Measurements from ENCODE around the gene RIC8B. TPM values are rescaled to one million over a fixed set of nuclear protein-coding genes. Genes with fewer than 3 reads are reported as not detected.

The RIC8B gene
- polyA plus RNA-seq, 3 donors = 2.7 to 3.8 (median 2.7) TPM

DNA sequence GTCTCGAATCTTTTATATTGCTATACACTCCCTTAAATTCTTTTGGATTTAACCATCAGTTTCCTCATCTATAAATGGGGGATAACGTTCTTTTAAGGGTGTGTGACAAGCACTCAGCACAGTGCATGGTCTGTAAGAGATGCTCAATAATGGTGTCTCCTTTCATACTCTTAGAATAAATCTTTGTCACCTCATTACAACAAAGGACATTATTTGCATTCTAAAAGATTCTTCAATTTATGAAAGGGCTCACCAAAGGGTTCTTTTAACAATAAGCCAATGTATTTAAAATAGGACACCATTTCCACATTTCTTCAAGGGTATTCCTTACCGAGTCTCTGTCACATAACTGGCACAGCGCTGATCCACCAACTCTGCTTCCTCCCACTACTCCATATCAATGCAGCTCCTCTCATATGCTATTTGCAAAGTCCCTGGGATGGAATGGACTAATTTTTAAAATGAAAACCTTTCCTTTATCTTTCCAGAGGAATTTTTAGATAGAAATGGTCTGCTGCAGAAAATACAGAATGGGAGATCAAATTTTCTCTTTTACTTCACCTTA lies 29.2 kb upstream of the RIC8B start:
- WGBS (ENCODE audit: insufficient coverage) = no CpG with 5 or more reads among the region's 4 CpGs
- Histone ChIP-seq H3K4me2 (replicated peaks; ENCODE audit: extremely low read depth, low read length, poor library complexity, severe bottlenecking) (no peak overlapping the region), H3K9ac (ENCODE audit: insufficient read depth, low read length, poor library complexity, severe bottlenecking) (no peak overlapping the region), H2AFZ (ENCODE audit: insufficient read depth, low read depth, low read length, poor library complexity, severe bottlenecking) (no peak overlapping the region), H3K27ac (ENCODE audit: low read depth in 1 of 2, low read length in 2 of 2) (no peak overlapping the region), H3K4me1 (ENCODE audit: control insufficient read depth in 1 of 2, insufficient read depth in 2 of 2, low read length in 2 of 2) (peaks cover 8 to 10% of the 10 kb centered on the region in 2 donors), H4K20me1 (ENCODE audit: insufficient read depth, low read length) (no peaks in the 10 kb centered on the region), H3K4me3 (replicated peaks in 1 of 3; ENCODE audit: low read depth in 2 of 3, low read length in 3 of 3) (no peak overlapping the region), H3K36me3 (replicated peaks in 1 of 2; ENCODE audit: control insufficient read depth in 1 of 2, insufficient read depth in 2 of 2, low read length in 2 of 2) (no peaks in the 10 kb centered on the region), H3K9me3 (replicated peaks in 1 of 2; ENCODE audit: control insufficient read depth in 1 of 2, insufficient read depth in 1 of 2, low read length in 2 of 2) (no peaks in the 10 kb centered on the region), H3K27me3 (ENCODE audit: control insufficient read depth in 2 of 2, insufficient read depth in 2 of 2, low read length in 2 of 2) (peaks cover 16 to 29% of the 10 kb centered on the region in 2 donors), H3K79me2 (ENCODE audit: insufficient read depth, low read length) (no peaks in the 10 kb centered on the region)
- H3K4me1 Mint-ChIP-seq = peaks cover 8% of the 10 kb centered on the region
- peak overlapping the region in 1 of 2 donors; percentile 21 for H3K4me3 Mint-ChIP-seq
- no peak for DNase-seq
- no peak for TF ChIP-seq CTCF (IDR thresholded peaks at IDR 0.05)
- no peak overlapping the region for H3K27ac Mint-ChIP-seq
- H3K36me3 Mint-ChIP-seq = no peaks in the 10 kb centered on the region
- H3K9me3 Mint-ChIP-seq = peaks cover 0 to 4% (median 0%) of the 10 kb centered on the region in 7 donors
- peaks cover 19 to 39% (median 27%) of the 10 kb centered on the region in 3 donors for H3K27me3 Mint-ChIP-seq (ENCODE audit: low read depth in 3 of 3)
- intact Hi-C loops (cut with micrococcal nuclease) = no loop called here

- Histone ChIP-seq H3K4me2 (replicated peaks; ENCODE audit: extremely low read depth, low read length, poor library complexity, severe bottlenecking) (no peak overlapping the region), H2AFZ (ENCODE audit: insufficient read depth, low read depth, low read length, poor library complexity, severe bottlenecking) (no peak overlapping the region), H3K9me3 (replicated peaks in 1 of 2; ENCODE audit: control insufficient read depth in 1 of 2, insufficient read depth in 1 of 2, low read length in 2 of 2) (peaks cover 0 to 6% of the 10 kb centered on the region in 2 donors), H4K20me1 (ENCODE audit: insufficient read depth, low read length) (no peaks in the 10 kb centered on the region), H3K27ac (ENCODE audit: low read depth in 1 of 2, low read length in 2 of 2) (no peak overlapping the region), H3K4me3 (replicated peaks in 1 of 3; ENCODE audit: low read depth in 2 of 3, low read length in 3 of 3) (no peak overlapping the region), H3K4me1 (ENCODE audit: control insufficient read depth in 1 of 2, insufficient read depth in 2 of 2, low read length in 2 of 2) (no peaks in the 10 kb centered on the region), H3K79me2 (ENCODE audit: insufficient read depth, low read length) (no peaks in the 10 kb centered on the region), H3K9ac (ENCODE audit: insufficient read depth, low read length, poor library complexity, severe bottlenecking) (no peak overlapping the region), H3K27me3 (ENCODE audit: control insufficient read depth in 2 of 2, insufficient read depth in 2 of 2, low read length in 2 of 2) (peaks cover 13 to 16% of the 10 kb centered on the region in 2 donors), H3K36me3 (replicated peaks in 1 of 2; ENCODE audit: control insufficient read depth in 1 of 2, insufficient read depth in 2 of 2, low read length in 2 of 2) (no peaks in the 10 kb centered on the region)
- H3K27ac Mint-ChIP-seq = peak overlapping the region in 1 of 7 donors; percentile 21
- H3K4me3 Mint-ChIP-seq = no peak overlapping the region
- H3K9me3 Mint-ChIP-seq = peaks cover 0 to 10% (median 7%) of the 10 kb centered on the region in 7 donors
- intact Hi-C loops (cut with micrococcal nuclease) = no loop called here
- DNase-seq = no peak
- H3K4me1 Mint-ChIP-seq = no peaks in the 10 kb centered on the region
- peaks cover 12 to 28% (median 15%) of the 10 kb centered on the region in 3 donors for H3K27me3 Mint-ChIP-seq (ENCODE audit: low read depth in 3 of 3)
- WGBS (ENCODE audit: insufficient coverage) = 93% methylated on average over 2 of the region's 3 CpGs
- H3K36me3 Mint-ChIP-seq = no peaks in the 10 kb centered on the region
- TF ChIP-seq CTCF (IDR thresholded peaks at IDR 0.05) = no peak
These were observed 26.5 kb upstream of the RIC8B start for GRCh38 chr12:106747973-106748436.

Measured in CD14-positive monocyte (primary cell).